ENCODE data around the gene CCL19.

Gene CCL19

DNA sequence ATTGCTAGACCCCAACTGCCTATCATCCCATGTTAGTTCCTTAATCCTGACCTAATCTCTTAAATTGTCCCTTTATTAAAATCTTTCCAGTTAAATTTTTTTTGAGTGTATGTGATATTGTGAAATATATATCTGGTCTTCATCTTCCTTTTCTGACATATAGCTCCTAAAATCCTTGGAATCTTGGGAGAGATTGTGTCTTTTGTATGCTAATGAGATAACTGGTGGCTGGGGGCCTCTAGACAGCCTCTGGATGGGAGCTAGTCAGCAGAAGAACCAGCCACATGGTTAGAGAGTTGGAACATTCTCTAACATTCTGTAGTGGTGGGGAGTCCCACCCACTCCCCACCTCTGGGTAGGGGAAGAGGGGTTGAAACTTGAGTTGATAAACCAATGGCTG is 3.7 kb upstream of the CCL19 start:
- DNase-seq (ENCODE audit: low read depth in 2 of 2), result no peak

DNA sequence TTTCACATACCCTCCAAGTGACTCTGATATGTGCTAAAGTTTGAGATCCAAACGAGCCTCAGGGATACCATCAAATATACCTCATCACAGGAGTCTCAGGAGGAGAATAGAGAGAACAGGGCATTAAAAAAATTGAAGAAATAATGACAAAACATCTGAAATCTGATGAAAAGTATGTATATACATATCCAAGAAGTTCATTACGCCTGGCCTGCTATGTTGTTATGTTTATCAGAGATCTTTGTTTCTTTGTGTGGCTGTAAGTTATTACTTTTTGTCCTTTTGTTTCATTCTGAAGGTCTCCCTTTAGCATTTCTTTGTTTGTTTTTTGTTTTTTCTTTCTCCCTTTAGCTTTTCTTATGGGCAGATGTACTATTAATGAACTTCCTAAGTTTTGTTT is 2.5 kb upstream of the CCL19 start:
- DNase-seq (ENCODE audit: low read depth in 2 of 2), result no peak

DNA sequence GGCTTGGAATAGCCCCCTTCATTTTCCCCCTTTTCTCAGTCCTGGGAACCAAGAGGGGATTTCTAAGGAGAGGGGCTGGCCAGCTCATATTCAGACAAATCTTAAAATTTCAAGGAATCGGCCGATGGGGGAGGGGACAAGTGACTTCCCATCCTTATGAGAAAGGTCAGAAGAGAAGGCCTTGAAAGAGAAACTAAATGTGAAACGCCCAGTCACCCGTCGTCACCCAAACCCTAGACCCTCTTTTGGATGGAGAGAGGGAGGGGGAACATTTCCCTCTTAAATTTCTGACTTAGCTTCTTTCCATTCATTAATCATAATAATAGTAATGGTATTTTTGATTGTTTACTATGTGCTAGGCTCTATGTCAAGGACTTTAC is 850 bp upstream of the CCL19 start:
- DNase-seq (ENCODE audit: low read depth in 2 of 2), result no peak

DNA sequence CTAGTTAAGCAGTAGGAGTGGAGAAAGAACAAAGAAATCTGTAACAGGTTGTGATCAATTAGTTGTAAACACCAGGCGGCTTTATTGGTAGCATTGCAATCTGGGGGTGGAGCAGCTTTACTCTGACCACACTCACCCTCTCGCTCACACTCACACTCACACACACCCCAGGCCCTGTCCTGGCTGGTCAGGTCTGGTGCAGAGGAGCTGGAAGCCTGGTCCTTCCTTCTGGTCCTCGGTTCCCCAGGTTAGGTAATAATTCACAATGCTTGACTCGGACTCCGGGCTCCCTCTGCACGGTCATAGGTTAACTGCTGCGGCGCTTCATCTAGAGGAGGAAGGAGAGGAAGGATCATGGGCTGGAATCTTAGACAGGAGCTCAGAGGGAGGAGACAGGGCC is 1.6 kb downstream of the CCL19 start:
- DNase-seq (ENCODE audit: low read depth in 2 of 2), result no peak

DNA sequence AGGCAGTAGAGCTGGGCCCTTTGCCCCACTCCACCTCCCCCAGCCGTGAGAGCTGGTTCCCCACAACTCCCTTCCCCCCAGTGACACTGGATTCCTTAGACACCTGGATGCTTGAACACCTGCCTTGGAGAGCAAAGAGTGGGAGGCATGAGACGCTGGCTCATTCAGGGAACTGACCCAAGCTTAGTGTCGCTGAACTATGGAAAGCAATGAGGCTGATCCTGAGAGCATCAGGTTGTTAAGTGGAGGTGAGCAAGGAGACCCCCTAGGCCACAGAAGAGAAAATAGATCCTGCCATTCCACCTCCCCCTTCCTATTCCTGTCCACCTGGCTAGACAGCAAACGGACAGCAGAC is 2.0 kb downstream of the CCL19 start:
- DNase-seq (ENCODE audit: low read depth in 2 of 2), result no peak

DNA sequence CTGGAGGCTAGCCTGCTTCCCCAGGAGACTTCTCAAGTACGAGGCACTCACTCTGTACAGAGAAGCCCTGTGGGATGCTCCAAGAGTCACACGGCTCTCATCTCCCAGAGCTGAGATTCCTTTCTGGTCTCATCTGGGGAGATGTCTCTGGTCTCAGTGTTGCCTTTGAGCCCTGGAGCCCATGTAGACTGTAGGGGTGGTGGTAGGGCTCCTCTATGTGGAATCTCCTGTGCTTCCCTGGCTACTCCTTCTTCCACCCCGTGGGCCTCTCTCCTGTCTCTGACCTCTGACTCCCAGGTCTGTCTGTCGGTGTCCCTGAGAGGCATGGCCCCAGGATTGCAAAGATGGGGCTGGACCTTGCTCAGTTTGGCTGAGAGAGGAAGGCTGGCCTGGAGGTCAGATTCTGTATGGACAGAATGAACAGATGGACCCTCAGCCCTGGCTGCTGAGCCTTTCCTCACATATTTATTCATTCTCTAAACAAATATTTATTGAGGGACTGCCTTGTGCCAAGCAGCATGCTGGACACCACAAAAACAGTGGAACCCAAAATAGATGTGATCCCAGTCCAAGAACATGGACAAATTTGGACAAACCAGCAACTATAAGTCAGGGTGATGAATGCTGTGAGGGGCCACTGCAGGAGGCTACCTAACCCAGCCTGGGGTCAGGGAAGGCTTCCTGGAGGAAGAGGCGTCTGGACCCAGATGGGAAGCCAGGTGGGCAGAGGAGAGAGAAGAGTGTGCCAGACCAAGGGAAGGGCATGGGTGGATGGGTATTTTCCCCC is 2.6 kb downstream of the CCL19 start:
- DNase-seq (ENCODE audit: low read depth in 2 of 2), result no peak

DNA sequence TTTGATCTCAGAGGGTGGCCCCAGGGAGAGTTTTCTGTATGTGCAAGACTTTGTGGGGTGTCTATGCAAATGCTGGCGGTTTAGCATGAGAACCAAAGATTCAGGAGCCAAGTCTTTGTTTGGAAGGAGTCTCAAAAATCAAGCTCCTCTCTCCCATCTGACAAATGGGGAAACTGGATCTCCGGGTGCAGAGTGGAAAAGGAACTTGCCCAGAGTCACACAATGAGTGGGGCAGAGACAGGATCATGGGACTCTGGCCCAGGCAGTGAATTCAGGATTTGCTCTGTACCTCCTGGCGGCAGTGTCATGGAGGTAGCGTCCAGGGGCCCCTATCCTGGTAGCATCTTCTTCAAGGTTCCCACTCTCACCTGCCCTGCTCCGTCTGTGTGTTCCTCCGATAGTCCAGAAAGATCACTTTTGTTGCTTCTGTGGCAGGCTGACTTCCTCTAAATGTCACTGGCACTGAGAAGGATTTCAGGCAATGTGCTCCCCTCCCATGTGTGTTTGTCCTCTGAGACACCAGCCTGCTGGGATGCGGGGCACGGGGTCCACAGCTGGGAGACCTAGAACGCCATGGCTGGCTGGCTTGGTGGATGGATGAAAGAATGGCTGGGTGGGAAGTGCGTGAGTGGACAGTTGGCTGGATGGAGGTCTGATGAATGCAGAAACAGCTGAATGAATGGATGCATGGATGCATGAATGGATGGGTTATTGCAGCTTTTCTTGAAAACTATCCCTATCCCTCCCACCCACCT is 3.6 kb downstream of the CCL19 start:
- DNase-seq (ENCODE audit: low read depth in 2 of 2), result no peak

DNA sequence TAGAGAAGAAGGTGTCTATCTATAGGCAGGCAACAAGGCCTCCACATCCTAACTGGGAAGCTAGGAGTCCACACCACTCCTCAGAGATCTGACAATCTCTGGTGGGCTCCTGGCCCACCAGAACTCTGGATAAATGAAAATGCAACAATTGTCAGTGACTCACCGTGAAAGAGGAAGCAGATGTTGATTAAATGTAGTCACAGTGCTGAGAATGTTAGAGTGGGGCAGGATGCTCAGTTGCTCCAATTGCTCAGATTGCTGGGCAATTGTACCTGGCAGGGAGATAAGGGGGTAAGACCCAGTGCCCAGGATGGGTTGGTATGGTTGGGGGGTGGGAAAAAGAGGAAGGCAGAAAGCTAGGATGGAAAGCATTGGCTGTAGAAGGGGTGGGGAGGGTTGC is 4.3 kb downstream of the CCL19 start:
- no peak for DNase-seq (ENCODE audit: low read depth in 2 of 2)

DNA sequence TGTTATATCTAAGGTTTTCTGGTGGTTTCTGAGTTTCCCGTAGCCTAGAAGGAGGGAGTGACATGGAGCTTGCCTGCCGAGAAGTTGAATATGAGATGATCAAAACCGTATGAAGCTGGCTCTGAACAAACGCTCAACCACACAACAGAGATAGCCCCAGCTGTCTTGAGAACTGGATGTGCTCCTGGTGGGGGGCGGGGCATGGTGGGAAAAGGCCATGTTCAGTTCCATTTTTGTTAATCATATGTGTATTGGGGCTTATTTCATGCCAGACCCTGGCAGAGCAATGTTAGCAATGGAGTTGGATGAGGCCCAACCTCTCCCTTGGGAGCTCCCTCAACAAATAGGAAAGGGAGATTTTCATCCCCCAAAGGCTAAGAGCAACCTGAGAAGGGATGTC is 4.8 kb downstream of the CCL19 start:
- no peak for DNase-seq (ENCODE audit: low read depth in 2 of 2)

DNA sequence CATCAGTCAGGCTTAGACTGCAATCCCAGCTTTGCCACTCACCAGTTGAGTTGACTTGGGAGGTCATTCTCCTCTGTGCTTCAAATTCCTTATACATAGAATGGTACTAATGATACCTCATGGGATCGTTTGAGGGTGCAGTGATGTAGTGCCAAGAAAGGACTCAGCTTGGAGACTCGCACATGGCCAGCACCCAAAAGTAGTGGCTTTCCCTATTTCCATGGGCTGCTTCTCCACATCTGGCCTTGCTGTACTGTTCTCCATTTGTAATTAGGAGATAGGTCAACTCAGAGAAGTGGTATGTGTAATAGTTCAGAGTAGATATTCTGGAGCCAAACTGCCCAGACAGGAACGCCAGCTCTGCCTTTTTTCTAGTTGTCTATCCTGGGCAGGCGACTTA is 5.5 kb downstream of the CCL19 start:
- DNase-seq (ENCODE audit: low read depth in 2 of 2), result no peak

DNA sequence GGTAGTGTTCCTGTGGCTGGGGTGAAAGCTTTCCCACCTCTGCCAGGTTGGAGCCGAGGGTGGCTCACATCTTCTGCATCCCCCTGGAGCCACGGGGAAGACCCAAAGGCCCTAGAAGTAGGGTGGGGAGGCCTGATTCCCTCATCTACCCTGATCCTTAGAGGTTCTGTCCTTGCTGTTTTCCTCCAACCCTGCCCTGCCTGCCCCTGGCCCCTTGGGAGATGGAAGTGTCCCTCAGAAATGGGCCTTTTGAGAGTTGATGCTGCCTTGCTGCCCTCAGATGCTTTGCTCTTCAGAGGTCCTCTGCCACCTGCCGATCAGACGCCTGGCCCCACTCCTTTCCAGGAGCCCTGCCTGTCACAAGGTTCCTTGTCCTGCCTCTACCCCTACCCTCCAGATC is 6.3 kb downstream of the CCL19 start:
- no peak for DNase-seq (ENCODE audit: low read depth in 2 of 2)

DNA sequence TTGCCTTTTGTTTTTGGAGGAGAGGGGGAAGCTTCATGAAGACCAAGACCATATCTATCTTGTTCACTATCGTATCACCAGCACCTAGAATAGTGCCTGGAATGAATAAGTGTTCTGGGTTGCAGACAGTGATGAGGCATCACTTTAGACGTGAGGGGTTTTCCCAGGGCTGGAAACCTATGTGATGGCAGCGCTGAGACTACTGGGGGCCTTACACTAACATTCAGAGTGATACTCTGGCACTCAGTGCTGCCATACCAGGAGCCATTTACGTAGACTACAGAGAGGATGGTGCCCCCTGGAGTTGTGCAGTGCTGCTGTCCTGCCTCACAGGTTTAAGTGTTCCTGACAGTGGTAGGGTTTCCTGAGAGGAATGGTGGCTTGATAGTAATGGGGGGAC is 6.9 kb downstream of the CCL19 start:
- peak in 1 of 2 donors; percentile 30 for DNase-seq (ENCODE audit: low read depth in 2 of 2)

DNA sequence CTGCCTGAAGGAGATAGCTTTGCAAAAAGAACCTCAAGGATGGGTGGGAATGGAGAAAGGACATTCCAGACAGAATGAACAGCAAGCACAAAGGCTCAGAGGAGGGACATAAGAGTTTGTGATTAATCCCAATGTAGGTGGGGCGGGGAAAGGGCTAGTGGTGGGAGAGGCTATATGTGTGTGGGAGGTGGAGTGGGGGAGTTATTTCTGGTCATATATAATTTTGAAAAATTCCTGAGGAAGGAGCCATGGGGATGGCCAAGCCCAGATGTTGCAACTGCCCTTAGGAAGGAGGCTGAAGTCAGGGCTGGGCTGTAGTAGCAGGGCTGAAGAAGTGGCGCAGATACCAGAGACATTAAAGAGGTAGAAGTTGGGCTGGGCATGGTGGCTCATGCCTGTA is 15.2 kb downstream of the CCL19 start:
- no peak for DNase-seq (ENCODE audit: low read depth in 2 of 2)

DNA sequence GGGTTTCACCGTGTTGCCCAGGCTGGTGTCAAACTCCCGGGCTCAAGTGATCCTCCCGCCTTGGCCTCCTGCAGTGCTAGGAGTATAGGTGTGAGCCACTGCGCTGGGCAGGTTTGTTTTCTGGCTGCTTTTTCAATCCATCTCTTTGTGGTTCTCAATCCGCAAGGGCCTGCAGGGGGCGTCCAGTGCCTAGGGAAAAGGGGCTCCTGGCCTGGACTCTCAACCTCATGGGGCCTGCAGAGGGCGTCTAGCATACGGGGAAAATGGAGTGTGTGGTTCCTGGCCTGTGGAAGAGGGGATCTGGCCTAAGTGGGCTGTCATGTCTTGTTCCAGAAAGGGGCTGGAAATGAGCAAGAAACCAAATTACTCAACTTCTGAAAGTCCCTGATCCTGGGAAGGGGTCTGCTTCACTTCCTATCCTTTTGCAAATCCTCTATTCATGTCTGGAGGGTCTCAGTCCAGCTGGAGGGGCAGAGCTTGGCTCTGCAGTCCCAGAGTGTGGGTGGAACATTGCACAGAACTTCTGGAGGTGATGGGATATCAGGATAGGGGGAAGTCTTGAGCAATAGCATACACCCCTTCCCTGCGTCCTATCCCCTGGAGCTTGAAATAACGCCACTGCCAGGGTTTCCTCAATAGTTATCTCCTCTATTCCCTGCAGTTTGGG is 15.9 kb downstream of the CCL19 start:
- peak; percentile 48 to 50 for DNase-seq (ENCODE audit: low read depth in 2 of 2)

DNA sequence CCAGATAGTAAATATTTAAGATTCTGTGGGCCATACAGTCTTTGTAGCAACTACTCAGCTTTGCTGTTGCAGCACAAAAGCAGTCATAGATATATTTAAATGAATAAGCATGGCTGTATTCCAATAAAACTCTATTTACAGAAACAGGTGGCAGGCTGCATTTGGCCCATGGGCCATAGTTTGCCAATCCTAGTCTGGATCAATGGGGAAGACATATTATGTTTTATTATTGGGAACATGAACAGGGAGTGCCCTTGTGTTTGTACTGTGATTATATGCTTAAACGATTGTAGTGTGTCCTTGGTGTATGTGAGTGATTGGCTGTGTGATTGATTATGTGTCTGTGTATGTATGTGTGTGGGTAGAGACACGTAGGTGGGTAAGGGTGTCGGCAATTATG is 16.6 kb downstream of the CCL19 start:
- DNase-seq (ENCODE audit: low read depth in 2 of 2), result no peak

DNA sequence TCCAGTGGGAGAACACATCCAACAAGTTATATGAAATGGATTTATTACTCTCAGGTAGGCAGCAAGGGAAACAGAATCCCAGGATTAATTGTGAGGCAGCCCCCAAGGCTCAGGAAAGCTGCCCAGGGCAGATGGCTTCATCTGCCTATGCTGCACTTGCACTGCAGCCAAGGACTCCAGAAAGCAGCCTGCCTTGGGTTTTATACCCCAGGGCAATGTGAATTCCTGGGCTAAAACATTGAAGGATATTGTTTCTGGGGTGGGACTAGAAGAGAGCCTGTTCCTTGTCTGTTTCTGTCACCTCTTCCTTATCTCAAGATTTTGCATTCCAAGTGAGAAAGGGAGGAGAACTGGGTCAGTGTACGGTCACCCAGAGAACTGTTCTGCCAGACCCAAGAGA is 19.8 kb downstream of the CCL19 start:
- no peak for DNase-seq (ENCODE audit: low read depth in 2 of 2)

DNA sequence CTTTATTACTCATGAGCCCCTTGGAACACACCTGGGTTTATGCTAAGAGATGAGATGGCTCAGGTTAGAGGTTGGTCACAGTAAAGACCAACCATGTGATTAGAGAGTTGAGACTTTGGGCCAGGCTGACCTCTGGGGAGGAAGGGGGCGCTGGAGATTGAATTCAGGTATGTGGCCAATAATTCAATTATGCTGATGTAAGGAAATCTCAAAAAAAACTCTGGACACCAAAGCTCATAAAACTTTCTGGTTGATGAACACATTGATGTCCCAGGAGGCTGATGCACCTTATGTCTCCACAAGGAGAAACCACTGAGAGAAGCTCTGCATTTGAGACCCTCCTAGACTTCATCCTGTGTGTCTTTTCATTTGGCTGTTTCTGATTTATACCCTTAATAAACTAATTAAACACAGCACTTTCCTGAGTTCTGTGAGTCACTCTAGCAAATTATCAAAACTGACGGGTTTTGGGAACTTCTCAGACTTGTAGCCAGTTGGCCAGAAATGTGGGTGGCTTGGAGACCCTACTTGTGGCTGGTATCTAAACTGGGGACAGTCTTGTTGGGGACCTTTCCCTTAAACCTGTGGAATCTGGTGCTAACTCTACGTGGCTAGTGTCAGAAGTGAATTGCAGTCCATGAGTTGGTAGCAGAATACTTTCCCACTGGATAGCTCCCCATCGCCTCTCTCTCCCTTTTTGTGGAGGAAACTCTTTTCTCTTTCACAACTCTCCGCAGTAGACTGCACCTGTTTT is 21.1 kb downstream of the CCL19 start:
- DNase-seq (ENCODE audit: low read depth in 2 of 2), result no peak

DNA sequence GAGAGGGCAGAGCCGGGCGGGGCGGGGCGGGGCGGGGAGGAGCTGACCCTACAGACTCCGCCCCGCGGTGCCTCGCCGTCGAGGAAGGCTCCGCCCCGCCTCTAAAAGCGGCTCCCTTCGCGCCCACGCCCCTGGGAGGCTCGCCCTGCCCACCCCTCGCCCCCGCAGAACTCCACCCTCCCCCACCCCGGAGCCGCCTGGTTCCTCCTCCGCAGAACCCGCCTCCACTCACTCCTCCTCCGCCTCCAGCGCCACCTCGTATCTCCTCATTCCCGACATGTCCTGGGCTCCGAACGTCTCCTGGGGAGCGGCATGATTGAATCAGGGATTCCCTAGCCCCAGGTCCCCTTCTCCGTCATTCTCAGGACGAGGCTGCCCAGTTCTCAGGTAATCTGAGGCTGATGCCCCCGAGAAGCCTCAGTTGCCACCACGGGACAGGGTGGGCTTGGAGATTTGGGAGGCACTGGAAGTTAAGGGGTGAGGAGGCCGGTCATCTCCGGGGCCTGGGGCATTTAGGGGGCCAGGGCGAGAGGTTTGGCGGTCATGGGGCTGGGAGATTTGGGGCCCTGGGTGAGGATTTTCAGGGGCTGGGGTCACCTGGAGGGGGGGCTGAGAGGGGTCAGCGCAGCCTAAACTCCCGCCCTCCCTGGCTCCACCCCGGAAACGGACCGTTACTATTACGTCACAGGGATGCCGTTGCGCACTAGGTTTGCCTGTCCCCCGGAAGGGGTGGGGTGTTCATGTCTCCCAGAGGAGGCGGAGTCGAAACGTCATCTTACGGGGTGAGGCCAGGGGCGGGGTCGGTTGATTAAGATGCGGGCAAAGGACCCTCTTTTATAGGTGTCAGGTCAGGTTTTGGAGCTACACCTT is 25.5 kb downstream of the CCL19 start:
- DNase-seq (ENCODE audit: low read depth in 2 of 2), result peak; percentile 79 to 81

DNA sequence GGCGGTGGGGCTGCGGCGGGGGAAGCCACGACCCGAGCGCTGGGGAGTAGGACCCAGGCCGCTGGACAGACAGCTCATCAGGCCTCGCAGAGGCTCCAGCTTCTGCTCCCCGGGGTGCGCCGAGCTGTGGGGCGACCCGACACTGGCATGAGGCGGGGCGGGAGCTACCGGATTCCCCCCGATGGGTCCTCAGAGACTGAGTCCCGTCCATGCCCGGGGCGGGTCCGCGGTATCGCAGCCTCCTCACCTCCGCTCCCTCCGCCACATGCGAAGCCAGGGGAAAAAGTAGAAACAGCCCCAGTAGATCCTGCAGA is 26.1 kb downstream of the CCL19 start:
- no peak for DNase-seq (ENCODE audit: low read depth in 2 of 2)

DNA sequence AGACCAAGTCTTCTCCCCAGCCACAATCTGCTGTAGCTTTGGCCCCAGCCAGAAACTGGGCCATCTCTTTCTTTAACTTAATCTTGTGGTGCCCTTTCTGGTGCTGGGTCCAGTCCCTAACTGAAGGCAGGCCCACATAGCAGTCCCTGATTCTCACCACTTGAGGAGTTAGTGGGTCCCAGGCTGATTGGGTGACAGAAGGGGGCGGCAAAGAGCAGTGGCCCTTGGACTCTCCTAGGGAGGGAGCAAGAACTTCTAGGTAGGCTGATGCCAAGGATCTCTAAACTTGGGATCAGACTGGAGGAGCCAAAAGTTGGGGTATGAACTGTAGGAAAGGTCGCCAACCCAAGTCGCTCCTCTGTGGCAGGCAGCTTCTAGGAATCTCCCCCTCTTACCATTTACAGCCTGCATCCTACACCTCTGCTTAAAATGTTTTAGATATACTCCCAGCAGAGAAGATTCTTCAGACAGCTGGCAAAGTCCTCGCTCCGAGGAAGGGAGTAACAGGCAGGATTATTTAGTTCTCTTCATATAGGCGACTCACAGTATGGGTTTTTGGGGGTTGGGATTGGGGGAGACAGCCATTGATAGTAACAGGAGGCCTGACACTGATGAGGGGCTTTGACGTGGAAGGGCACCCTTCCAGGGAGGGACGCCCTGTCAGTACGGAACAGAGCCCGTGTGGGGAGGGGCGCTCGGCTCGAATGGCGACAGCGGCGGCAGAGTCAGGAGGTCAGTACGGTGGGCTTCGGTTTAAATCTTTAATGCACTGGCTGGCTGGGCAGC is 26.6 kb downstream of the CCL19 start:
- DNase-seq (ENCODE audit: low read depth in 2 of 2), result peak; percentile 38 to 48

DNA sequence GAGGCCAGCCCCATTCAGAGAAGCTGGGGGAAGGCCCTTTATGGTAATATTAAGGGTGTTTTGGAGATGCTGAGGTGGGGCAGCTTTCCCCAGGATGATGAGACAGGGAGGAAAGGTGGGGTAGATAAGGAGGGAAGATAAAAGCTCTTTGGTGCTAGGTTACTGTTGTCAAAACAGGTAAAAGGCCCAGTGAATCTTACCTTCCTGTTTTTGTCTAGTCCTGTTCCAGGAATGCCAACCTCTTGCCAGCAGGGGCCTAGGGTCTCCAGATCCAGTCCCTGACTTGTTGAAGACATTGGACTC is 27.8 kb downstream of the CCL19 start:
- DNase-seq (ENCODE audit: low read depth in 2 of 2), result no peak

Data from stimulated activated CD4-positive, alpha-beta T cell treated with anti-CD3 and anti-CD28 coated beads, Interleukin-15, amount 100 ng/mL, for 48 hours (primary cell).